IMR-90 (cell line): ENCODE data around the gene ELL2. TPM values are rescaled to one million over a fixed set of nuclear protein-coding genes. Genes with fewer than 3 reads are reported as not detected.
A peak's percentile ranks its signal among the peaks of the same experiment; 100 is the strongest.

ENCODE experiments used
- ATAC-seq: fragments of 200-7000 bp; cut with Tn5 transposase; 2 replicates; pipeline ENCODE4 v1.9.1; 2020; ENCODE audit warnings: low read depth, mild to moderate bottlenecking, moderate library complexity
- BruUV-seq: library from RNA; stranded (reverse); fragments of 400-500 nt; replicated peaks from 2 replicates; lab custom pipeline; 2021; lab: Mats Ljungman, UMichigan
- CTCF ChIA-PET: fragments of 300-600 bp; formaldehyde crosslinking; extraction: SDS; loops from one replicate; lab custom pipeline; 2021; ENCODE audit warnings: antibody characterized with exemption; lab: Yijun Ruan, JAX
- POLR2A ChIA-PET: fragments of 300-600 bp; sonication (Branson Sonifier 250); formaldehyde crosslinking; loops from one replicate; lab custom pipeline; 2022; ENCODE audit warnings: antibody characterized with exemption; ENCODE audit not compliant: unreplicated experiment; lab: Charles Lee
- DNase-seq: peaks from one replicate; pipeline ENCODE4 v3.0.0; 2013
- H2AFZ ChIP-seq: replicated peaks from 2 replicates; pipeline ENCODE3; 2013; ENCODE audit warnings: low read length, mild to moderate bottlenecking; ENCODE audit not compliant: poor library complexity
- H2AK5ac ChIP-seq: 2 replicates; pipeline ENCODE4 v1.6.1; 2013; ENCODE audit warnings: low read depth, low read length, inconsistent platforms
- H2AK9ac ChIP-seq: replicated peaks from 2 replicates; pipeline ENCODE3; 2013; ENCODE audit warnings: mild to moderate bottlenecking, low read depth, low read length, moderate library complexity; ENCODE audit not compliant: poor library complexity
- H2BK120ac ChIP-seq: 2 replicates; pipeline ENCODE4 v1.6.1; 2013; ENCODE audit warnings: low read depth, low read length, inconsistent platforms
- H2BK15ac ChIP-seq: 3 replicates; pipeline ENCODE4 v1.6.1; 2013; ENCODE audit warnings: low read depth, low read length, inconsistent platforms
- H2BK20ac ChIP-seq: 2 replicates; pipeline ENCODE4 v1.6.1; 2013; ENCODE audit warnings: low read depth, mild to moderate bottlenecking, inconsistent platforms, low read length, moderate library complexity
- H2BK5ac ChIP-seq: 2 replicates; pipeline ENCODE4 v1.6.1; 2013; ENCODE audit warnings: mild to moderate bottlenecking, low read depth, low read length, inconsistent platforms; ENCODE audit not compliant: poor library complexity, severe bottlenecking
- H3K14ac ChIP-seq: replicated peaks from 2 replicates; pipeline ENCODE4 v1.6.1; 2013; ENCODE audit warnings: low read depth, low read length, inconsistent platforms
- H3K18ac ChIP-seq: 2 replicates; pipeline ENCODE4 v1.6.1; 2013; ENCODE audit warnings: low read depth, low read length, control low read depth
- H3K23ac ChIP-seq: 2 replicates; pipeline ENCODE4 v1.6.1; 2013; ENCODE audit warnings: low read depth, low read length, inconsistent platforms
- H3K27ac ChIP-seq: 2 replicates; pipeline ENCODE4 v1.5.1; 2013; ENCODE audit warnings: mild to moderate bottlenecking, control low read depth, low read length; ENCODE audit not compliant: insufficient read depth
- H3K27me3 ChIP-seq: 2 replicates; pipeline ENCODE4 v1.6.1; 2013; ENCODE audit warnings: low read length; ENCODE audit not compliant: control insufficient read depth, insufficient read depth
- H3K36me3 ChIP-seq: 2 replicates; pipeline ENCODE4 v1.6.1; 2013; ENCODE audit warnings: low read length, mixed read lengths; ENCODE audit not compliant: control insufficient read depth, insufficient read depth
- H3K4ac ChIP-seq: 2 replicates; pipeline ENCODE4 v1.6.1; 2013; ENCODE audit warnings: low read depth, low read length, inconsistent platforms
- H3K4me1 ChIP-seq: 2 replicates; pipeline ENCODE4 v1.6.1; 2013; ENCODE audit warnings: low read length, mixed read lengths; ENCODE audit not compliant: control insufficient read depth, insufficient read depth
- H3K4me2 ChIP-seq: 2 replicates; pipeline ENCODE4 v1.6.1; 2013; ENCODE audit warnings: low read depth, mild to moderate bottlenecking, control low read depth, low read length, moderate library complexity
- H3K4me3 ChIP-seq: 2 replicates; pipeline ENCODE4 v1.5.1; 2013; ENCODE audit warnings: low read depth, mild to moderate bottlenecking, control low read depth, low read length, moderate library complexity; ENCODE audit not compliant: insufficient read depth
- H3K56ac ChIP-seq: 2 replicates; pipeline ENCODE4 v1.6.1; 2013; ENCODE audit warnings: low read length, inconsistent platforms; ENCODE audit not compliant: insufficient read depth; ENCODE audit errors: extremely low read depth
- H3K79me1 ChIP-seq, 2 experiments: 2 replicates each; pipeline ENCODE4 v1.6.1; 2013; ENCODE audit warnings: low read length in 2 of 2, inconsistent platforms in 1 of 2, low read depth in 1 of 2
- H3K9ac ChIP-seq: 2 replicates; pipeline ENCODE4 v1.6.1; 2013; ENCODE audit warnings: low read depth, low read length, control low read depth
- H3K9me1 ChIP-seq: 2 replicates; pipeline ENCODE4 v1.6.1; 2013; ENCODE audit warnings: low read length, inconsistent platforms; ENCODE audit not compliant: insufficient read depth
- H3K9me3 ChIP-seq: 2 replicates; pipeline ENCODE4 v1.6.1; 2013; ENCODE audit warnings: low read length; ENCODE audit not compliant: control insufficient read depth, insufficient read depth
- H4K20me1 ChIP-seq: 2 replicates; pipeline ENCODE4 v1.6.1; 2013; ENCODE audit warnings: low read length, inconsistent platforms; ENCODE audit not compliant: insufficient read depth
- H4K5ac ChIP-seq: 2 replicates; pipeline ENCODE4 v1.6.1; 2013; ENCODE audit warnings: mild to moderate bottlenecking, low read depth, low read length, control low read depth
- H4K8ac ChIP-seq, 2 experiments: 2 replicates each; pipeline ENCODE4 v1.6.1; 2013; ENCODE audit warnings: low read depth in 2 of 2, low read length in 2 of 2, control low read depth in 1 of 2, inconsistent platforms in 1 of 2
- H4K91ac ChIP-seq: 2 replicates; pipeline ENCODE4 v1.6.1; 2013; ENCODE audit warnings: low read depth, low read length, inconsistent platforms; ENCODE audit not compliant: insufficient read depth
- BHLHE40 ChIP-seq: fragments of 150-350 bp; IDR thresholded peaks from 2 replicates; pipeline ENCODE4 v1.6.1; 2016; ENCODE audit warnings: mild to moderate bottlenecking, low read depth, low read length
- CEBPB ChIP-seq: IDR thresholded peaks from 2 replicates; pipeline ENCODE4 v1.6.1; 2012; ENCODE audit warnings: low read depth, low read length, improper control_type of control experiment
- CHD1 ChIP-seq: IDR thresholded peaks from 2 replicates; pipeline ENCODE4 v1.6.1; 2012; ENCODE audit warnings: low read depth, low read length, improper control_type of control experiment
- FOS ChIP-seq: fragments of 150-350 bp; IDR thresholded peaks from 2 replicates; pipeline ENCODE4 v1.6.1; 2016; ENCODE audit warnings: low read depth, low read length
- MAFK ChIP-seq: IDR thresholded peaks from 2 replicates; pipeline ENCODE4 v1.6.1; 2012; ENCODE audit warnings: low read depth, low read length, improper control_type of control experiment
- MAZ ChIP-seq: IDR thresholded peaks from 2 replicates; pipeline ENCODE4 v1.6.1; 2012; ENCODE audit warnings: low read depth, mild to moderate bottlenecking, low read length, improper control_type of control experiment, moderate library complexity, borderline replicate concordance
- MXI1 ChIP-seq: IDR thresholded peaks from 2 replicates; pipeline ENCODE4 v1.6.1; 2012; ENCODE audit warnings: low read depth, mild to moderate bottlenecking, low read length, moderate library complexity, borderline replicate concordance
- NFE2L2 ChIP-seq: fragments of 150-350 bp; IDR thresholded peaks from 2 replicates; pipeline ENCODE4 v1.6.1; 2016; ENCODE audit warnings: low read depth, mild to moderate bottlenecking, low read length
- POLR2A ChIP-seq: IDR thresholded peaks from 2 replicates; pipeline ENCODE4 v1.6.1; 2012; ENCODE audit warnings: mild to moderate bottlenecking, low read depth, low read length
- RAD21 ChIP-seq: IDR thresholded peaks from 2 replicates; pipeline ENCODE4 v1.6.1; 2012; ENCODE audit warnings: low read length, improper control_type of control experiment
- RCOR1 ChIP-seq: IDR thresholded peaks from 2 replicates; pipeline ENCODE4 v1.6.1; 2012; ENCODE audit warnings: mild to moderate bottlenecking, low read length, improper control_type of control experiment; ENCODE audit not compliant: insufficient replicate concordance
- RFX5 ChIP-seq: IDR thresholded peaks from 2 replicates; pipeline ENCODE4 v1.8.0; 2012; ENCODE audit warnings: low read depth, mild to moderate bottlenecking, low read length, moderate library complexity
- SMC3 ChIP-seq: fragments of 150-350 bp; IDR thresholded peaks from 2 replicates; pipeline ENCODE4 v1.6.1; 2016; ENCODE audit warnings: low read depth, mild to moderate bottlenecking, antibody characterized with exemption, low read length, moderate library complexity
- WGBS, 2 experiments: methylation state at CpG; one replicate each; pipeline versions ENCODE4 v1.1.5 to v1.1.7; 2013; ENCODE audit warnings: missing lambda C conversion rate in 2 of 2; ENCODE audit not compliant: insufficient read length in 1 of 2; ENCODE audit errors: extremely low coverage in 2 of 2; 5-methylcytosine and 5-hydroxymethylcytosine counted together
- dilution Hi-C: fragments of 300-500 bp; cut with HindIII; formaldehyde crosslinking; loops from one replicate; pipeline ENCODE4 v1.14.3; 2018; ENCODE audit warnings: low sequenced_read_pairs; ENCODE audit not compliant: unreplicated experiment
- in situ Hi-C: fragments of 300-500 bp; cut with MboI; formaldehyde crosslinking; loops from 3 replicates; pipeline ENCODE4 v1.14.3; 2019; ENCODE audit warnings: low sequenced_read_pairs, inconsistent platforms, mixed read lengths
- intact Hi-C: fragments of 100-400 bp; cut with micrococcal nuclease; formaldehyde crosslinking; loops from 2 replicates; pipeline ENCODE4 v1.10.0; 2022
- polyA plus RNA-seq, 3 experiments: library from polyadenylated mRNA; depleted of rRNA; stranded (reverse); fragments of >200 nt; gene quantifications; 2 replicates each; pipeline ENCODE4 v1.2.3, GENCODE V29; 2012; ENCODE audit warnings: low replicate concordance in 1 of 3
- total RNA-seq: library from RNA; depleted of rRNA; stranded (reverse); fragments of >200 nt; gene quantifications from 2 replicates; pipeline ENCODE4 v1.2.3, GENCODE V29; 2012
- TF ChIP-seq, protein P1 (sequence below): fragments of 150-350 bp; IDR thresholded peaks from 2 replicates; pipeline ENCODE4 v1.6.1; 2016; ENCODE audit warnings: low read depth, mild to moderate bottlenecking, low read length, moderate library complexity, borderline replicate concordance
- TF ChIP-seq, protein P2 (sequence below): conservative IDR thresholded peaks from 2 replicates; pipeline ENCODE4 v1.5.1; 2012; ENCODE audit warnings: mild to moderate bottlenecking, low read depth, low read length, improper control_type of control experiment
- TF ChIP-seq, protein P3 (sequence below): fragments of 150-350 bp; IDR thresholded peaks from 2 replicates; pipeline ENCODE4 v1.6.1; 2017; ENCODE audit warnings: mild to moderate bottlenecking, antibody characterized with exemption, low read length, low read depth

Gene ELL2
- total and polyA plus RNA-seq, 2 of the 4 experiments (the other 2 are of a cell fraction) = 61.4 to 92.5 TPM

DNA sequence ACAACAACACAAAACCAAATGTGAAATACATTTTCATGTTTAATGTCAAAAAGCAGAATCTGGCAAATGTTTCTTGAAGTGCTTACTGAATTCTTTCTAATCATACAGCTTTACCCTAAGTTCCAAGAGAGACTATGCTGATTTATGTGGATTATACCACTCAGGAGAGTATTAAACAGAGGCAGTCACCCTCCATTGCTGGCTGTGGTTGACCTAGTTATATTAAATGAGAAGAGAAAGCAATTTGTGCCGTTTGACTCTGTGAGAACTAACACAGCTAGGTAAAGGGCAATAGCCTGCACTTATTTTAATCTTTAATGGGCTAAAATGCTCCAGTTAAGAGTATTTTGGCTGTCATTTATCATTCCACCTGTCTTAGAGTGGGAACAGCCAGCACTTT is 62.6 kb downstream of the ELL2 start:
- dilution Hi-C loops (no loop called here), in situ Hi-C loops (no loop called here), intact Hi-C loops (no loop called here)
- Histone ChIP-seq H3K9me3 (no peaks in the 10 kb centered on the region), H4K20me1 (peaks cover 26% of the 10 kb centered on the region; the same call in 1 of the 2 replicates), H3K56ac (no peak overlapping the region), H4K8ac (no peak overlapping the region), H3K27me3 (no peaks in the 10 kb centered on the region), H2BK20ac (no peak overlapping the region), H2BK120ac (no peak overlapping the region), H3K36me3 (peaks cover 59% of the 10 kb centered on the region), H2BK5ac (peak overlapping the region; percentile 11), H3K18ac (no peak overlapping the region), H3K4me3 (no peak overlapping the region), H2AK5ac (no peak overlapping the region), H3K9ac (no peak overlapping the region), H3K4ac (no peak overlapping the region), H3K9me1 (peaks cover 11% of the 10 kb centered on the region; the same call in 1 of the 2 replicates), H3K4me1 (peaks cover 7% of the 10 kb centered on the region), H3K14ac (no peak overlapping the region), H3K79me1 (peaks cover 20 to 68% of the 10 kb centered on the region in 2 experiments), H3K23ac (no peak overlapping the region), H4K5ac (no peak overlapping the region), H3K27ac (no peak overlapping the region), H2AFZ (no peak overlapping the region), H2AK9ac (no peak overlapping the region), H3K4me2 (no peak overlapping the region), H4K91ac (no peak overlapping the region), H2BK15ac (no peak overlapping the region)
- ChIA-PET POLR2A (no interaction called here), CTCF (no interaction called here)
- no peak for TF ChIP-seq SMC3
- TF ChIP-seq MAZ = no peak
- TF ChIP-seq CHD1 = no peak
- no peak for TF ChIP-seq NFE2L2
- TF ChIP-seq MXI1 = no peak
- TF ChIP-seq RFX5 = no peak
- no peak for TF ChIP-seq MAFK
- TF ChIP-seq, protein P1, sequence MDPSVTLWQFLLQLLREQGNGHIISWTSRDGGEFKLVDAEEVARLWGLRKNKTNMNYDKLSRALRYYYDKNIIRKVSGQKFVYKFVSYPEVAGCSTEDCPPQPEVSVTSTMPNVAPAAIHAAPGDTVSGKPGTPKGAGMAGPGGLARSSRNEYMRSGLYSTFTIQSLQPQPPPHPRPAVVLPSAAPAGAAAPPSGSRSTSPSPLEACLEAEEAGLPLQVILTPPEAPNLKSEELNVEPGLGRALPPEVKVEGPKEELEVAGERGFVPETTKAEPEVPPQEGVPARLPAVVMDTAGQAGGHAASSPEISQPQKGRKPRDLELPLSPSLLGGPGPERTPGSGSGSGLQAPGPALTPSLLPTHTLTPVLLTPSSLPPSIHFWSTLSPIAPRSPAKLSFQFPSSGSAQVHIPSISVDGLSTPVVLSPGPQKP = no peak
- TF ChIP-seq FOS = no peak
- TF ChIP-seq, protein P2, sequence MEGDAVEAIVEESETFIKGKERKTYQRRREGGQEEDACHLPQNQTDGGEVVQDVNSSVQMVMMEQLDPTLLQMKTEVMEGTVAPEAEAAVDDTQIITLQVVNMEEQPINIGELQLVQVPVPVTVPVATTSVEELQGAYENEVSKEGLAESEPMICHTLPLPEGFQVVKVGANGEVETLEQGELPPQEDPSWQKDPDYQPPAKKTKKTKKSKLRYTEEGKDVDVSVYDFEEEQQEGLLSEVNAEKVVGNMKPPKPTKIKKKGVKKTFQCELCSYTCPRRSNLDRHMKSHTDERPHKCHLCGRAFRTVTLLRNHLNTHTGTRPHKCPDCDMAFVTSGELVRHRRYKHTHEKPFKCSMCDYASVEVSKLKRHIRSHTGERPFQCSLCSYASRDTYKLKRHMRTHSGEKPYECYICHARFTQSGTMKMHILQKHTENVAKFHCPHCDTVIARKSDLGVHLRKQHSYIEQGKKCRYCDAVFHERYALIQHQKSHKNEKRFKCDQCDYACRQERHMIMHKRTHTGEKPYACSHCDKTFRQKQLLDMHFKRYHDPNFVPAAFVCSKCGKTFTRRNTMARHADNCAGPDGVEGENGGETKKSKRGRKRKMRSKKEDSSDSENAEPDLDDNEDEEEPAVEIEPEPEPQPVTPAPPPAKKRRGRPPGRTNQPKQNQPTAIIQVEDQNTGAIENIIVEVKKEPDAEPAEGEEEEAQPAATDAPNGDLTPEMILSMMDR = no peak
- TF ChIP-seq CEBPB = no peak
- TF ChIP-seq RCOR1 = no peak
- no peak for TF ChIP-seq BHLHE40
- TF ChIP-seq POLR2A = no peak
- TF ChIP-seq RAD21 = no peak
- TF ChIP-seq, protein P3, sequence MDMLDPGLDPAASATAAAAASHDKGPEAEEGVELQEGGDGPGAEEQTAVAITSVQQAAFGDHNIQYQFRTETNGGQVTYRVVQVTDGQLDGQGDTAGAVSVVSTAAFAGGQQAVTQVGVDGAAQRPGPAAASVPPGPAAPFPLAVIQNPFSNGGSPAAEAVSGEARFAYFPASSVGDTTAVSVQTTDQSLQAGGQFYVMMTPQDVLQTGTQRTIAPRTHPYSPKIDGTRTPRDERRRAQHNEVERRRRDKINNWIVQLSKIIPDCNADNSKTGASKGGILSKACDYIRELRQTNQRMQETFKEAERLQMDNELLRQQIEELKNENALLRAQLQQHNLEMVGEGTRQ = no peak
- BruUV-seq = no TSS peak
- no peak for DNase-seq
- ATAC-seq = no peak
- WGBS, 2 experiments = no CpG with 5 or more reads among the region's 1 CpG
